ENCODE data around the gene RHBG.

RHBG gene

GRCh38 chr1:156425943-156426342, 56.9 kb downstream of the RHBG start:
- no peak for DNase-seq (ENCODE audit: low read depth in 2 of 2)

- DNase-seq (ENCODE audit: low read depth in 2 of 2), result no peak
Measured at GRCh38 chr1:156427957-156428356, 58.9 kb downstream of the RHBG start.

DNA sequence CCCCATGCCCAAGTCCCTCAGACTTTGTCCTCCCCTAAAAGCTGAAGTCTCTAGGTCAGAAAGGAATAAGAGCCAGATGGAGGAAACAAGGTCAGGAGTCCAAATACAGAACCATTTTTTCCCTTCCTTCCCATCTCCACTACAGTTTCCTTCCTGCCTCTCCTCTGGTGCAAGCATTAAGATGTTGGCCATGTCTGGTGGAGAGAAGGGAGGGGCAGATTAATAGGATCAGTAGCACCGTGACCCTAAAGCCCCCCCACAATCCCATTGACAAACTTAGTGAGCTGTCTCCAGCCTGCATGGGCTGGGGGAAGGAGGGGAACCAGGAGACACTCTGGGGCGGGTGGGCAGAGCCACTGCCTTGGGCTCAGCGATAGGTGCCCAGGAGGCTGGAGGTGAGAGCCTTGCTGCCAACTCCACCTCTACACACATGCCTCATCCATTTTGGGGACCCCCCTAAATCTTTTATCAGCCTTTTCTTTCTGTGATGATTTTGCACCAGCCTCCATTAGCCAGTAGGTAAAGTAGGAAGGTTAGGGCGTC, 59.8 kb downstream of the RHBG start:
- DNase-seq (ENCODE audit: low read depth in 2 of 2), result no peak

DNA sequence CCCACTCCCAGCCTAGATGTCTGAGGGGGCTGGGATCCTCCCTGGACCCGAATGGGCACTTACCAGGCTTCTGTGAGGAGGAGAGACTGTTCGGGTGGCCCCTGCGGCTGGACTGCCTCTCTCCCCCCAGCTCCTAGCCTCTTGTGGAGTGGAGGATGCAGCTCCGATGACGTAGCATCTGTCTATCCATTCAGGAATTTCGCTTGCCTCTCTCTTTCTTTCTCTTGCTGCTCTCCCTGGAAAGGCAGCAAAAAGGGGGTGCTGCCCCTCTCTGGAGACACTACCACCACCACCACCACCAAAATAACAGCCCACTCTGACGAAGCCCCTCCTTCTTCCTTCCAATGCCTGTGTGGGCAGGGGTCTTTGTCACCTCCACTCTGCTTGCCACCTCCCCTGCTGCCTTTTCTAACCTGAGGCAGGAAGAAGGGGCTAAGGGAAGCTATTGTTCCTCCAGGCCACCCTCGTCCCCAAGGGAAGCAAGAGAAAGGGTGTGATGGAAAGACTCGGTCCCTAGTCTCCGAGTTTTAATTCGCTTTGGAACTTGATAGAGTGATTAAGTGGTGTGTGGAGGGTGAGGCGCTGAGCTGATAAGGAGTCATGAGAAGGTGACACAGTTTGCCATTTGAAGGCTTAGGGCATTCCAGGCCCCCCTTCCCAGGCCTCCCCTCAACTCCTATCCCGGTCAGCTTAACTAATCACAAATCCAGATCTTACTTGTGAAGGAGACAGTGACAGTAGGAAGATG, 60.5 kb downstream of the RHBG start:
- no peak for DNase-seq (ENCODE audit: low read depth in 2 of 2)

DNA sequence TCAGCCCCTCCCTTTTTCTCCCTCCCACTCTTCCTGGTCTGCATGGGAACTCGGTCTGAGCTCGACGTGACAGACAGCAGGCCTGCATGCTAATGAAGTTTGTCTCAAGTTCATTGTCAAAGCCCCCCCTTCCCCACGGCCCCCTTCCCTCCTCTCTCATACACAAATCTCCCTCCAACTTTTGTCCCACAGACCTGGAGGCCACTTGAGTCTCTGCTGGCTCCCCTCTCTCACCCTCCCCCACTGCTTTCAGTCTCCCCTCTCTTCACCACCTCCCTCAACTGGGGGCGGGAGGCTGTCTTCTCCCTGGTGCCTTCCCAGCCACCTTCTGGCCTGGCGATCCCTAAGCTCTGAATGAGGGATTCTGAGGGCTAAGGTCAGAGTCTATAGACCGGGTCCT, 61.3 kb downstream of the RHBG start:
- no peak for DNase-seq (ENCODE audit: low read depth in 2 of 2)

DNA sequence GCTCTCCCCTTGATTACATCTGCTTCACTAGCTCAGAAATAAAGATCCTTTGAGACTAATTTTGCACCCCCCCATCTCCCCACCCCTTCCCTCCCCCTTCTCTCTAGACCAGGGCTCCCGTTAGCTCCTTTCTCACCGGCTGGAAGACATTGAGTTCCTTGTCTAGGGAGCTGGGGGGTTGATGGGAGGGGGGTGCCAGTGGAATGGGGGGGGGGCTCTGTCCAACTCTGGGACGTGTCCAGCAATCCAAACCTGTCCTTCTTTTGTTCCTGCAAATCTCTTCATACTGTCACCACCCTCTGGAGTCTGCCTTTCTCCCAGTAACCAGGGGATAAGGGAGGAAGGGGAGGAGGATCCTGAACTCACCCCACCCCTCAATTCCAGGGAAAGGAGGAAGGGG, 61.9 kb downstream of the RHBG start:
- no peak for DNase-seq (ENCODE audit: low read depth in 2 of 2)

GRCh38 chr1:156431366-156431765, 62.4 kb downstream of the RHBG start:
- no peak for DNase-seq (ENCODE audit: low read depth in 2 of 2)

- no peak for DNase-seq (ENCODE audit: low read depth in 2 of 2)
Measured at GRCh38 chr1:156431769-156432668, 63.0 kb downstream of the RHBG start.

DNA sequence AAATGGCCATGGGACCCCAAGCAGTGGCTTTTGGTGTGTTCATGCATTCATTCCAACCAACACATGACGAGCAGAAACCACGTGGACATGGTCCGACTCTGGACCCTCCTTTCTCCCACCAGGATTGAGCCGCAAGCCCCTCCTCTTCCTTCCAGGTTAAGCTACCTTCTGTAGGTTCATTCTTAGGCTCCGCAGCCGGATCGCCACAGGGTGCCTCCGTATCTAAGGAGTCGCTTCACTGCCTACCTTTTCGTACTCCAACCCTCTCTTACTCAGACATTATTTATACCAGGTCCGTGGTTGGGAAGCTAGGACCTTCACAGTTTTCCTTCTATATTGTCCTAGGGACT, 63.6 kb downstream of the RHBG start:
- no peak for DNase-seq (ENCODE audit: low read depth in 2 of 2)

GRCh38 chr1:156433032-156433431, 64.0 kb downstream of the RHBG start:
- no peak for DNase-seq (ENCODE audit: low read depth in 2 of 2)

- DNase-seq (ENCODE audit: low read depth in 2 of 2), result no peak
Measured at GRCh38 chr1:156433602-156434001, 64.6 kb downstream of the RHBG start.

All from stimulated activated CD4-positive, alpha-beta T cell treated with anti-CD3 and anti-CD28 coated beads, Interleukin-15, amount 100 ng/mL, for 48 hours (primary cell).